ENCODE measurements around the gene IL11RA. TPM values are rescaled to one million over a fixed set of nuclear protein-coding genes. Genes with fewer than 3 reads are reported as not detected.

The IL11RA gene
- total RNA-seq, 1 donor from 2014 or later: 15.4 TPM

GRCh38 chr9:34620061-34620994, 31.7 kb upstream of the IL11RA start, which contains the start of gene DCTN3:
Gene DCTN3 (minus strand): TSS chr9:34620495. CDS start chr9:34620464, 31 bp downstream.
- peak; percentile 81 for DNase-seq (ENCODE audit: low read depth, low spot score)
- no peaks in the 10 kb centered on the region for H3K36me3 Mint-ChIP-seq (ENCODE audit: low read depth)
- H3K4me1 Mint-ChIP-seq: peaks cover 18% of the 10 kb centered on the region
- H3K9me3 Mint-ChIP-seq: peaks cover 2% of the 10 kb centered on the region
- H3K27me3 Mint-ChIP-seq (ENCODE audit: low read depth): peaks cover 18% of the 10 kb centered on the region
- peak within 1 kb of the TSS; percentile 96 for H3K4me3 Mint-ChIP-seq
- TF ChIP-seq CTCF (conservative IDR thresholded peaks at IDR 0.05): no peak
- peak within 1 kb of the TSS; percentile 61 for H3K27ac Mint-ChIP-seq (ENCODE audit: unreplicated experiment)

- Mint-ChIP-seq H3K9me3 (peaks cover 2% of the 10 kb centered on the region), H3K4me3 (peak overlapping the region; percentile 78), H3K4me1 (peaks cover 26% of the 10 kb centered on the region), H3K36me3 (ENCODE audit: low read depth) (no peaks in the 10 kb centered on the region), H3K27ac (ENCODE audit: unreplicated experiment) (no peak overlapping the region), H3K27me3 (ENCODE audit: low read depth) (peaks cover 50% of the 10 kb centered on the region)
- DNase-seq (ENCODE audit: low read depth, low spot score): no peak
- TF ChIP-seq CTCF (conservative IDR thresholded peaks at IDR 0.05): no peak
Measured at GRCh38 chr9:34623374-34624235, 28.4 kb upstream of the IL11RA start.

- no peak overlapping the region for H3K4me3 Mint-ChIP-seq
- H3K4me1 Mint-ChIP-seq: peaks cover 25% of the 10 kb centered on the region
- DNase-seq (ENCODE audit: low read depth, low spot score): no peak
- peak overlapping the region; percentile 27 for H3K27ac Mint-ChIP-seq (ENCODE audit: unreplicated experiment)
- peaks cover 2% of the 10 kb centered on the region for H3K9me3 Mint-ChIP-seq
- H3K27me3 Mint-ChIP-seq (ENCODE audit: low read depth): peaks cover 58% of the 10 kb centered on the region
- H3K36me3 Mint-ChIP-seq (ENCODE audit: low read depth): no peaks in the 10 kb centered on the region
- TF ChIP-seq CTCF (conservative IDR thresholded peaks at IDR 0.05): no peak
Measured at GRCh38 chr9:34624475-34625185, 27.4 kb upstream of the IL11RA start.

GRCh38 chr9:34625186-34625486, 26.8 kb upstream of the IL11RA start:
- H3K9me3 Mint-ChIP-seq: peaks cover 2% of the 10 kb centered on the region
- no peak for DNase-seq (ENCODE audit: low read depth, low spot score)
- peaks cover 20% of the 10 kb centered on the region for H3K4me1 Mint-ChIP-seq
- no peaks in the 10 kb centered on the region for H3K36me3 Mint-ChIP-seq (ENCODE audit: low read depth)
- H3K4me3 Mint-ChIP-seq: no peak overlapping the region
- TF ChIP-seq CTCF (conservative IDR thresholded peaks at IDR 0.05): no peak
- H3K27ac Mint-ChIP-seq (ENCODE audit: unreplicated experiment): no peak overlapping the region
- H3K27me3 Mint-ChIP-seq (ENCODE audit: low read depth): peaks cover 63% of the 10 kb centered on the region
